H9 (cell line): ENCODE results near the gene AARSD1. TPM values are rescaled to one million over a fixed set of nuclear protein-coding genes. Genes with fewer than 3 reads are reported as not detected.
A peak's percentile ranks its signal among the peaks of the same experiment; 100 is the strongest.

ENCODE experiments used
- DNase-seq: peaks from one replicate; pipeline ENCODE4 v3.0.0-alpha.2; 2017
- H2AFZ ChIP-seq: one replicate; pipeline ENCODE4 v1.6.1; 2013; ENCODE audit warnings: mild to moderate bottlenecking, low read length, control low read depth, moderate library complexity
- H2AK5ac ChIP-seq: 2 replicates; pipeline ENCODE4 v1.6.1; 2013; ENCODE audit warnings: low read length, control low read depth, mixed read lengths; ENCODE audit not compliant: insufficient read length
- H2BK120ac ChIP-seq: one replicate; pipeline ENCODE4 v1.6.1; 2013; ENCODE audit warnings: low read depth, mild to moderate bottlenecking, low read length, control low read depth, inconsistent platforms; ENCODE audit not compliant: poor library complexity, severe bottlenecking
- H2BK12ac ChIP-seq: 2 replicates; pipeline ENCODE4 v1.6.1; 2013; ENCODE audit warnings: low read length, control low read depth, mixed read lengths, low read depth; ENCODE audit not compliant: insufficient read length
- H2BK15ac ChIP-seq: 2 replicates; pipeline ENCODE4 v1.6.1; 2013; ENCODE audit warnings: low read depth, low read length, control low read depth
- H2BK20ac ChIP-seq: one replicate; pipeline ENCODE4 v1.6.1; 2013; ENCODE audit warnings: low read depth, mild to moderate bottlenecking, low read length, control low read depth, inconsistent platforms; ENCODE audit not compliant: poor library complexity, severe bottlenecking
- H2BK5ac ChIP-seq: 2 replicates; pipeline ENCODE4 v1.6.1; 2013; ENCODE audit warnings: low read length, control low read depth, mixed read lengths; ENCODE audit not compliant: insufficient read length
- H3K14ac ChIP-seq: 2 replicates; pipeline ENCODE4 v1.6.1; 2013; ENCODE audit warnings: low read length, control low read depth; ENCODE audit not compliant: insufficient read depth
- H3K18ac ChIP-seq: 2 replicates; pipeline ENCODE4 v1.6.1; 2013; ENCODE audit warnings: low read depth, mild to moderate bottlenecking, mixed read lengths, low read length, control low read depth; ENCODE audit not compliant: insufficient read length
- H3K23ac ChIP-seq: 2 replicates; pipeline ENCODE4 v1.6.1; 2013; ENCODE audit warnings: low read length, control low read depth, mixed read lengths, low read depth; ENCODE audit not compliant: insufficient read length
- H3K23me2 ChIP-seq: 2 replicates; pipeline ENCODE4 v1.6.1; 2013; ENCODE audit warnings: low read depth, mild to moderate bottlenecking, mixed read lengths, low read length, control low read depth; ENCODE audit not compliant: insufficient read length, poor library complexity, severe bottlenecking
- H3K27ac ChIP-seq: 2 replicates; pipeline ENCODE4 v1.5.1; 2013; ENCODE audit warnings: low read length, control low read depth, mixed read lengths, low read depth; ENCODE audit not compliant: insufficient read length
- H3K27me3 ChIP-seq: 2 replicates; pipeline ENCODE4 v1.6.1; 2013; ENCODE audit warnings: low read length, control low read depth, inconsistent platforms; ENCODE audit not compliant: insufficient read depth
- H3K4ac ChIP-seq: 2 replicates; pipeline ENCODE4 v1.6.1; 2013; ENCODE audit warnings: low read depth, mild to moderate bottlenecking, control low read depth, inconsistent platforms, low read length, moderate library complexity
- H3K4me1 ChIP-seq: 2 replicates; pipeline ENCODE4 v1.6.1; 2013; ENCODE audit warnings: low read length, control low read depth, inconsistent platforms; ENCODE audit not compliant: insufficient read depth
- H3K4me2 ChIP-seq: 2 replicates; pipeline ENCODE4 v1.6.1; 2013; ENCODE audit warnings: low read length, control low read depth, mixed read lengths; ENCODE audit not compliant: insufficient read length, insufficient read depth
- H3K56ac ChIP-seq: 2 replicates; pipeline ENCODE4 v1.6.1; 2013; ENCODE audit warnings: low read depth, mild to moderate bottlenecking, mixed read lengths, low read length, control low read depth; ENCODE audit not compliant: insufficient read length
- H3K79me1 ChIP-seq: 2 replicates; pipeline ENCODE4 v1.6.1; 2013; ENCODE audit warnings: low read depth, mild to moderate bottlenecking, moderate library complexity, low read length, control low read depth, inconsistent platforms; ENCODE audit not compliant: insufficient read depth, poor library complexity, severe bottlenecking
- H3K79me2 ChIP-seq: 2 replicates; pipeline ENCODE4 v1.6.1; 2013; ENCODE audit warnings: low read length, control low read depth, inconsistent platforms; ENCODE audit not compliant: insufficient read depth
- H3K9ac ChIP-seq: 2 replicates; pipeline ENCODE4 v1.6.1; 2013; ENCODE audit warnings: low read length, control low read depth, mixed read lengths; ENCODE audit not compliant: insufficient read length; ENCODE audit errors: extremely low read depth
- H3K9me3 ChIP-seq: one replicate; pipeline ENCODE4 v1.6.1; 2013; ENCODE audit warnings: low read depth, low read length, inconsistent platforms; ENCODE audit not compliant: control insufficient read depth
- H3T11ph ChIP-seq: one replicate; pipeline ENCODE4 v1.6.1; 2013; ENCODE audit warnings: mild to moderate bottlenecking, low read length, control low read depth, inconsistent platforms
- H4K20me1 ChIP-seq: one replicate; pipeline ENCODE4 v1.6.1; 2013; ENCODE audit not compliant: control insufficient read depth, insufficient read length, insufficient read depth
- H4K5ac ChIP-seq: 2 replicates; pipeline ENCODE4 v1.6.1; 2013; ENCODE audit warnings: low read depth, mild to moderate bottlenecking, mixed read lengths, low read length, control low read depth; ENCODE audit not compliant: insufficient read length
- H4K8ac ChIP-seq: replicated peaks from 2 replicates; pipeline ENCODE4 v1.6.1; 2013; ENCODE audit warnings: low read length, control low read depth, mixed read lengths, low read depth; ENCODE audit not compliant: insufficient read length
- H4K91ac ChIP-seq: 2 replicates; pipeline ENCODE4 v1.6.1; 2013; ENCODE audit warnings: low read depth, mild to moderate bottlenecking, moderate library complexity, mixed read lengths, low read length, control low read depth; ENCODE audit not compliant: insufficient read length
- H3K27ac Mint-ChIP-seq, 3 experiments: 2 replicates in 2 of 3; 3 replicates in 1 of 3; pipeline ENCODE4 v1.8.0; 2020 to 2021; ENCODE audit warnings: mixed read lengths in 3 of 3, mild to moderate bottlenecking in 1 of 3, moderate library complexity in 1 of 3
- H3K27me3 Mint-ChIP-seq: 2 replicates; pipeline ENCODE4 v1.8.0; 2021; ENCODE audit warnings: low read depth, mild to moderate bottlenecking, moderate library complexity, mixed read lengths
- H3K36me3 Mint-ChIP-seq, 3 experiments: 2 replicates in 2 of 3; 3 replicates in 1 of 3; pipeline ENCODE4 v1.8.0; 2020 to 2021; ENCODE audit warnings: low read depth in 3 of 3, mixed read lengths in 3 of 3; ENCODE audit not compliant: insufficient read depth in 1 of 3
- H3K4me1 Mint-ChIP-seq, 2 experiments: 2 replicates each; pipeline ENCODE4 v1.8.0; 2020; ENCODE audit warnings: mixed read lengths in 2 of 2
- H3K4me3 Mint-ChIP-seq, 2 experiments: 2 replicates in 1 of 2; 3 replicates in 1 of 2; pipeline ENCODE4 v1.8.0; 2020 to 2021; ENCODE audit warnings: mild to moderate bottlenecking in 2 of 2, mixed read lengths in 2 of 2, moderate library complexity in 1 of 2
- H3K9me3 Mint-ChIP-seq, 2 experiments: 2 replicates in 1 of 2; 3 replicates in 1 of 2; pipeline ENCODE4 v1.8.0; 2020; ENCODE audit warnings: mild to moderate bottlenecking in 2 of 2, mixed read lengths in 2 of 2, moderate library complexity in 1 of 2
- WGBS: extraction: QIAGEN DNeasy Blood & Tissue Kit; methylation state at CpG from one replicate; pipeline ENCODE4 v1.1.7; 2013; ENCODE audit warnings: missing lambda C conversion rate, low lambda C conversion rate, mixed read lengths; ENCODE audit not compliant: insufficient read length; ENCODE audit errors: extremely low coverage; 5-methylcytosine and 5-hydroxymethylcytosine counted together
- total RNA-seq: library from RNA; stranded (reverse); gene quantifications from 2 replicates; pipeline ENCODE4 v1.2.1, GENCODE V29; 2021
- TF ChIP-seq, protein P1 (sequence below): fragments of 200-600 bp; sonication (generic); conservative IDR thresholded peaks from 3 replicates; pipeline ENCODE4 v1.8.0; 2021; ENCODE audit warnings: antibody characterized with exemption, mild to moderate bottlenecking

The AARSD1 gene
- total RNA-seq, 1 experiment from 2014 or later: 68.7 TPM

DNA sequence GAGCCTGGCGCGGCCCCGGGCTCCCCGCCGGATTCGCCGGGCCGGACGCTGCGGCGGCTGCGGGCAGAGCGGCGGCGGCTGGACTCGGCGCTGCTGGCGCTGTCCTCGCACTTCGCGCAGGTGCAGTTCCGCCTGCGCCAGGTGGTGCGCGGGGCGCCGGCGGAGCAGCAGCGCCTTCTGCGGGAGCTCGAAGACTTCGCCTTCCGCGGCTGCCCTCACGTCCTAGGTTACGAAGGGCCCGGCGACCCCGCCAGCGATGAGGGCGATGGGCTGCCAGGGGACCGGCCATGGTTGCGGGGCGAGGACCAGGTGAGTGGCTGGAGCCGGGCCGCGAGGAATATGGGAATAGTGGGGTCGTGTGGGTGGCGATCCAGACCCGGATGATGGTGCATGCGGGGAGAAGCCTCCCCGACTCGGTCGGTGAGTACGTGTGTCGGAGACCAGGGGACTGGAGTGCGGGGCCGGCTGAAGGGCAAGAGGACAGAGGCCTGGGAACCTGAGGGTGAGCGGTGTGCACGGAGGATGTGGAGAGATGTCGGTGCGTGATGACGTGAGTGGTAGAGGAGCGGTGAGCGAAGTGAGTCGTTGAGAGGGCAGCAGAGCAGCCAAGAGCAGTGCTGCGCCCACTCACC lies 16.6 kb upstream of the AARSD1 start:
- Histone ChIP-seq H2BK15ac (no peak overlapping the region), H3K18ac (peak overlapping the region; percentile 60), H3K9me3 (no peaks in the 10 kb centered on the region), H3K9ac (peak overlapping the region; percentile 13), H4K91ac (no peak overlapping the region), H4K5ac (no peak overlapping the region), H3K14ac (peak overlapping the region; percentile 34; the same call in 1 of the 2 replicates), H2AFZ (no peak overlapping the region), H3K79me1 (no peaks in the 10 kb centered on the region), H3K27me3 (no peaks in the 10 kb centered on the region), H3K4me1 (peaks cover 2% of the 10 kb centered on the region; the same call in 1 of the 2 replicates), H3K4ac (no peak overlapping the region), H4K8ac (no peak overlapping the region), H3K79me2 (peaks cover 4% of the 10 kb centered on the region; the same call in 1 of the 2 replicates), H3K23ac (no peak overlapping the region), H2BK5ac (no peak overlapping the region), H3T11ph (no peak overlapping the region), H3K4me2 (peak overlapping the region; percentile 85), H3K56ac (no peak overlapping the region), H3K23me2 (peaks cover 12% of the 10 kb centered on the region), H2BK120ac (no peak overlapping the region), H2AK5ac (no peak overlapping the region), H2BK12ac (no peak overlapping the region), H2BK20ac (no peak overlapping the region), H4K20me1 (peaks cover 2% of the 10 kb centered on the region), H3K27ac (no peak overlapping the region)
- Mint-ChIP-seq H3K27ac (peak overlapping the region in 2 of 3 experiments; percentile 89 to 97; a peak in 5 of 7 replicates), H3K27me3 (no peaks in the 10 kb centered on the region), H3K4me3 (peak overlapping the region; percentile 90 to 100), H3K9me3 (no peaks in the 10 kb centered on the region; a peak in 2 of 5 replicates), H3K36me3 (peaks cover 4 to 25% (median 9%) of the 10 kb centered on the region in 3 experiments; a peak in 6 of 7 replicates), H3K4me1 (peaks cover 17 to 23% of the 10 kb centered on the region in 2 experiments)
- no CpG with 5 or more reads among the region's 67 CpGs for WGBS
- TF ChIP-seq, protein P1, sequence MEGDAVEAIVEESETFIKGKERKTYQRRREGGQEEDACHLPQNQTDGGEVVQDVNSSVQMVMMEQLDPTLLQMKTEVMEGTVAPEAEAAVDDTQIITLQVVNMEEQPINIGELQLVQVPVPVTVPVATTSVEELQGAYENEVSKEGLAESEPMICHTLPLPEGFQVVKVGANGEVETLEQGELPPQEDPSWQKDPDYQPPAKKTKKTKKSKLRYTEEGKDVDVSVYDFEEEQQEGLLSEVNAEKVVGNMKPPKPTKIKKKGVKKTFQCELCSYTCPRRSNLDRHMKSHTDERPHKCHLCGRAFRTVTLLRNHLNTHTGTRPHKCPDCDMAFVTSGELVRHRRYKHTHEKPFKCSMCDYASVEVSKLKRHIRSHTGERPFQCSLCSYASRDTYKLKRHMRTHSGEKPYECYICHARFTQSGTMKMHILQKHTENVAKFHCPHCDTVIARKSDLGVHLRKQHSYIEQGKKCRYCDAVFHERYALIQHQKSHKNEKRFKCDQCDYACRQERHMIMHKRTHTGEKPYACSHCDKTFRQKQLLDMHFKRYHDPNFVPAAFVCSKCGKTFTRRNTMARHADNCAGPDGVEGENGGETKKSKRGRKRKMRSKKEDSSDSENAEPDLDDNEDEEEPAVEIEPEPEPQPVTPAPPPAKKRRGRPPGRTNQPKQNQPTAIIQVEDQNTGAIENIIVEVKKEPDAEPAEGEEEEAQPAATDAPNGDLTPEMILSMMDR: peak; percentile 34; the same call in 2 of the 3 replicates
- peak; percentile 71 for DNase-seq
